ENCODE data around the gene ACTL8. TPM values are rescaled to one million over a fixed set of nuclear protein-coding genes. Genes with fewer than 3 reads are reported as not detected.

ACTL8 gene
- total RNA-seq, 3 donors from 2014 or later, result 0.35 to 1.0 TPM; not detected in 1

DNA sequence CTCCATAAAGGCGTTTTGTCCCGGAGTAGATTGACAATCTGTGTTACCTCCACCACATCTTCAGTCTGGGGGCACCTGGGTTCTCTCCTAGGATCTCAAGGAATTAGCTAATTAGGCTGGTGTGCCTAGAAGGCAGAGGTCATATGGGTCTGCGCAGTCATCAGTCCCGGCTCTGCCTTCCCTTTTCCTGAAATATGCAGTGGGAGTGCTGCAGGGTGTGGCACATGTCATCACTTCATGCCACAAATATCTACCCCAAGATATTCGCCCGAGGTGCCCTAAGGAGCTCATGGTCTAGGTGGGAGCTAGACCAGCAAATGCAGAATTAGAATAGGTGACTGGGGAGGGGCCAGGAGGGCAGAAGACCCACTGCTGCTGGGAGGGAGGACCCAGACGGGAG, 42.9 kb downstream of the ACTL8 start:
- DNase-seq, result no peak
- no peak overlapping the region for H3K4me3 ChIP-seq
- no peaks in the 10 kb centered on the region for H3K9me3 ChIP-seq
- TF ChIP-seq, protein P1, sequence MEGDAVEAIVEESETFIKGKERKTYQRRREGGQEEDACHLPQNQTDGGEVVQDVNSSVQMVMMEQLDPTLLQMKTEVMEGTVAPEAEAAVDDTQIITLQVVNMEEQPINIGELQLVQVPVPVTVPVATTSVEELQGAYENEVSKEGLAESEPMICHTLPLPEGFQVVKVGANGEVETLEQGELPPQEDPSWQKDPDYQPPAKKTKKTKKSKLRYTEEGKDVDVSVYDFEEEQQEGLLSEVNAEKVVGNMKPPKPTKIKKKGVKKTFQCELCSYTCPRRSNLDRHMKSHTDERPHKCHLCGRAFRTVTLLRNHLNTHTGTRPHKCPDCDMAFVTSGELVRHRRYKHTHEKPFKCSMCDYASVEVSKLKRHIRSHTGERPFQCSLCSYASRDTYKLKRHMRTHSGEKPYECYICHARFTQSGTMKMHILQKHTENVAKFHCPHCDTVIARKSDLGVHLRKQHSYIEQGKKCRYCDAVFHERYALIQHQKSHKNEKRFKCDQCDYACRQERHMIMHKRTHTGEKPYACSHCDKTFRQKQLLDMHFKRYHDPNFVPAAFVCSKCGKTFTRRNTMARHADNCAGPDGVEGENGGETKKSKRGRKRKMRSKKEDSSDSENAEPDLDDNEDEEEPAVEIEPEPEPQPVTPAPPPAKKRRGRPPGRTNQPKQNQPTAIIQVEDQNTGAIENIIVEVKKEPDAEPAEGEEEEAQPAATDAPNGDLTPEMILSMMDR (IDR thresholded peaks at IDR 0.05), result no peak
- H3K36me3 ChIP-seq (ENCODE audit: low read depth), result no peaks in the 10 kb centered on the region
- ATAC-seq, result no peak
- intact Hi-C loops (cut with DNase I, micrococcal nuclease), result no loop called here
- H3K4me1 ChIP-seq (ENCODE audit: low read depth), result peaks cover 11% of the 10 kb centered on the region

DNA sequence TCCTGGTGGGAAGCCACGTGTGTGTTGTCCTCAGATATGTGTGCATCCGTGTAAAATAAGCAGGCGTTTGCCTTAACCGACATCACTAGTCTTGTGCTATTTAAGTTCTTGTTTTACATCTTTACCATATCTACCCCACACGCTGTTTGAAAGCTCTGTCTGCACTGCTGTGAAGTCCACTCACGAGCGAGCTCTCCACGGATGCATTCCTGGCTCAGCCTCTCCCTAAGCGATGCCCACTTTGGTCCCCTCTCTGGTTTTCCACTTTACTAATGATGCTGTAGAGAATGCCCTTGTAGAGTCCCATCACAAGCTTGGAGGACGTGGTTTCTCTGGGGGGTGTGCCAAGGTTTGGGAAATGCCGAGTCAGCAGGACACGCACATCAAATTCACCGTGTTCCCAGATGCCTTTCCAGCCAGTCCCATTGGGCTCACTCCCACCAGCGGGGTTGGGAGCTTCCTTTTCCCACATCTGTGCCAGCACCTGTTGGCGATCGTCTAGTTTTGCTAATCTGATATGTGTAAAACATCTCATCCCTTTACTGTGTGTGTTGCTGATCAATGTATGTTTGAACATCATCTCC, 43.8 kb downstream of the ACTL8 start:
- intact Hi-C loops (cut with DNase I, micrococcal nuclease), result no loop called here
- Histone ChIP-seq H3K9me3 (no peaks in the 10 kb centered on the region), H3K36me3 (ENCODE audit: low read depth) (no peaks in the 10 kb centered on the region), H3K4me1 (ENCODE audit: low read depth) (peaks cover 11% of the 10 kb centered on the region), H3K4me3 (no peak overlapping the region)
- DNase-seq (no peak), ATAC-seq (no peak)
- TF ChIP-seq, protein P1 (IDR thresholded peaks at IDR 0.05), result no peak

DNA sequence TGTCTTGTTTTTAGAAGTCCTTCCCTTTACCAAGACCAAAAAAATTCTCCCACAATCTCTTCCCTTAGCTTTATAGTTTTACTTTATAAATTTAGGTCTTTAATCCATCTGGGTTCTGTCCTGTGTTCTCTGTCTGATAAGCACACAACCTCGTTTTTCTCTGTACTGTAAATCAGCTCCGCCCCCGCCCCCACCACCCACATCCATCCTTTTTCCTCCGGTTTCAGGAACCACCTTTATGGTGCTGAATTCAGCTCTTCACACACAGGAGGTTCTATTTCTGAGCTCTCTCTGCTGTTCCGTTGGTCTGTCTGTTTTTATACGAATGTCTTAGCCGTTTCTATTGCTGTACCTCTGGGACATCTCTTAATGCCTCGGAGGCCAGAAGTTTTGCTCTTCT, 44.5 kb downstream of the ACTL8 start:
- DNase-seq (no peak), ATAC-seq (no peak)
- peaks cover 9% of the 10 kb centered on the region for H3K4me1 ChIP-seq (ENCODE audit: low read depth)
- no peaks in the 10 kb centered on the region for H3K36me3 ChIP-seq (ENCODE audit: low read depth)
- TF ChIP-seq, protein P1 (IDR thresholded peaks at IDR 0.05), result no peak
- no peaks in the 10 kb centered on the region for H3K9me3 ChIP-seq
- H3K4me3 ChIP-seq, result no peak overlapping the region
- intact Hi-C loops (cut with DNase I, micrococcal nuclease), result no loop called here

DNA sequence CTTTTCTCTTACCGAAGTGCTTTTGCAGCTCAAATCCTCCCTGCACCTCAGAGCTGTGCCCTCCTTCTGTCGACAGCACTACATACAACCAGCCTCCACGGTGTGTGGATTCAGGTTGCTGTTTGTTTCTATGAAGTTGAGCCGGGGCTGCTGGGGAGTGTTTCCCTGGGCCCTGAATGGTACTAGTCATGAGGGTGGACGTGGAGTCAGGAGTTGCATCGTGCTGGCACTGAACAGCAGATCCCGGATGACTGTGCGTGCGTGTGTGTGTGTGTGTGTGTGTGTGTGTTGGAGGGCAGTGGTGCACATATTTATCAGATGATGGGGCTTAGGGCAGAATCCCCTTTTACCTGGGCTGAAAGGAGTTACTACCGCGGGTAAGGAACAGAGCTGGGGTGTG, 47.0 kb downstream of the ACTL8 start:
- DNase-seq (no peak), ATAC-seq (no peak)
- Histone ChIP-seq H3K4me1 (ENCODE audit: low read depth) (no peaks in the 10 kb centered on the region), H3K9me3 (no peaks in the 10 kb centered on the region), H3K36me3 (ENCODE audit: low read depth) (no peaks in the 10 kb centered on the region), H3K4me3 (no peak overlapping the region)
- intact Hi-C loops (cut with DNase I, micrococcal nuclease), result no loop called here
- TF ChIP-seq, protein P1 (IDR thresholded peaks at IDR 0.05), result no peak

DNA sequence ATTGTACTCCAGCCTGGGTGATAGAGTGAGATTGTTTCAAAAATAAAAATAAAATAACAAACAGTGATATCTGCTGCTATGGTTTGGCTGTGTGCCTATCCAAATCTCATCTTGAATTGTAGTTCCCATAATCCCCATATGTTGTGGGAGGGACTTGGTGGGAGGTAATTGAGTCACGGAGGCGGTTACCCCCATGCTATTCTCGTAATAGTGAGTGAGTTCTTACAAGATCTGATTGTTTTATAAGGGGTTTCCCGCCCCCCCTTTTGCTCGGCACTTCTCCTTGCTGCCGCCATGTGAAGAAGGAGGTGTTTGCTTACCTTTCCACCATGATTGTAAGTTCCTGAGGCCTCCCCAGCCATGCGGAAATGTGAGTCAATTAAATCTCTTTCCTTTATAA, 47.8 kb downstream of the ACTL8 start:
- ATAC-seq, result no peak
- Histone ChIP-seq H3K9me3 (no peaks in the 10 kb centered on the region), H3K36me3 (ENCODE audit: low read depth) (no peaks in the 10 kb centered on the region), H3K4me3 (no peak overlapping the region), H3K4me1 (ENCODE audit: low read depth) (no peaks in the 10 kb centered on the region)
- TF ChIP-seq, protein P1 (IDR thresholded peaks at IDR 0.05), result no peak
- intact Hi-C loops (cut with DNase I, micrococcal nuclease), result no loop called here
- DNase-seq, result no peak

All from mucosa of descending colon (tissue), 3 donors.